Activated T-cell treated with anti-CD3 and anti-CD28 coated beads, Interleukin-2, amount 50 U/mL, for 4 hours (primary cell): ENCODE measurements around the gene ORM1. TPM values are rescaled to one million over a fixed set of nuclear protein-coding genes. Genes with fewer than 3 reads are reported as not detected.
"Not testable (repeated sequence)": the region's sequence is repeated elsewhere in the genome, so short reads cannot be mapped to it uniquely, and the experiment has no call there.

Source experiments
- ATAC-seq, 2 donors: fragments of 200-7000 bp; cut with Tn5 transposase; one replicate each; pipeline ENCODE4 v1.10.0; 2021
- DNase-seq: peaks from one replicate; pipeline ENCODE4 v3.0.0-alpha.2; 2020
- H3K27me3 Mint-ChIP-seq: one replicate; pipeline ENCODE4 v1.8.0; 2021; ENCODE audit warnings: low read depth, mixed read lengths
- H3K36me3 Mint-ChIP-seq: one replicate; pipeline ENCODE4 v1.8.0; 2022; ENCODE audit warnings: mixed read lengths; ENCODE audit not compliant: insufficient read depth
- H3K4me1 Mint-ChIP-seq: one replicate; pipeline ENCODE4 v1.8.0; 2021; ENCODE audit warnings: low read depth, mixed read lengths
- H3K4me3 Mint-ChIP-seq: one replicate; pipeline ENCODE4 v1.8.0; 2021; ENCODE audit warnings: mild to moderate bottlenecking, moderate library complexity, mixed read lengths
- H3K9me3 Mint-ChIP-seq: one replicate; pipeline ENCODE4 v1.8.0; 2021; ENCODE audit warnings: mixed read lengths
- total RNA-seq, 3 donors: library from RNA; stranded (reverse); gene quantifications; one replicate each; pipeline ENCODE4 v1.2.1, GENCODE V29; 2021

ORM1 gene
- total RNA-seq, 3 donors from 2014 or later = 2.4 to 4.5 (median 3.5) TPM

GRCh38 chr9:114321759-114322158, 1.1 kb upstream of the ORM1 start:
- Mint-ChIP-seq H3K27me3 (peaks cover 14% of the 10 kb centered on the region), H3K4me3 (no peak overlapping the region), H3K36me3 (no peaks in the 10 kb centered on the region), H3K9me3 (no peaks in the 10 kb centered on the region), H3K4me1 (peaks cover 1% of the 10 kb centered on the region)
- ATAC-seq = peak; percentile 53 to 66
- DNase-seq = no peak

DNA sequence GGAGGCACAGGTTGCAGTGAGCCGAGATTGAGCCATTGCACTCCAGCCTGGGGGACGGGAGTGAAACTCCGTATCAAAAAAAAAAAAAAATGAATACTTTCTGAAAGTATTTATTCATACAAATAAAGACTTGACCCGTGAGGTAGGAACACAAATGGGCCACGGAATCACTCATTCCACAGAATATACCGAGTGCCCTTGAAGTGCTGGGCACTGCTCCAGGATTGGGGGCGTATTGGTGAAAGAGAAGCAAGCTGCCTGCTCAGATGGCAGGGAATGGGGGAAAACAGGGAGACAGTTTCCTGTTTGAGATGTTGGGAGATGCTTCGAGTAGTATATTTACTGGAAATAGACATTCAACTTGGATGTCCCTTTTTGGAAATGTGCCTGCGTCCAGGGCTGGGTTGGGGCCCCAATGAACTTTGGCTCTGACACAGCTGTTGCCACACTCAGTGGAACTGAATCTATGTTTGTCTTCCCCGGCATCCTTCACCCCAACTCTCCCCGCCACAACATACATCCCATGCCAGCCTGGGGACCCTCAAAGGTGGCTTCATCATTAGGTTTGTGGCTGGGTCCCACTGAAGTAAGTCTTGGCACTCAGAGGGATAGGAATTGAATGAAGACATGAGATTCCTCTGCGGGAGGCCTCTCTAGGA, 609 bp upstream of the ORM1 start:
- not testable (repeated sequence) for H3K36me3 Mint-ChIP-seq, H3K4me1 Mint-ChIP-seq, H3K9me3 Mint-ChIP-seq, H3K4me3 Mint-ChIP-seq, DNase-seq, ATAC-seq
- peaks cover 14% of the 10 kb centered on the region for H3K27me3 Mint-ChIP-seq

GRCh38 chr9:114323849-114324248, 951 bp downstream of the ORM1 start:
- H3K9me3 Mint-ChIP-seq, H3K4me3 Mint-ChIP-seq, DNase-seq, H3K36me3 Mint-ChIP-seq, H3K4me1 Mint-ChIP-seq, ATAC-seq: not testable (repeated sequence)
- H3K27me3 Mint-ChIP-seq = peaks cover 14% of the 10 kb centered on the region

DNA sequence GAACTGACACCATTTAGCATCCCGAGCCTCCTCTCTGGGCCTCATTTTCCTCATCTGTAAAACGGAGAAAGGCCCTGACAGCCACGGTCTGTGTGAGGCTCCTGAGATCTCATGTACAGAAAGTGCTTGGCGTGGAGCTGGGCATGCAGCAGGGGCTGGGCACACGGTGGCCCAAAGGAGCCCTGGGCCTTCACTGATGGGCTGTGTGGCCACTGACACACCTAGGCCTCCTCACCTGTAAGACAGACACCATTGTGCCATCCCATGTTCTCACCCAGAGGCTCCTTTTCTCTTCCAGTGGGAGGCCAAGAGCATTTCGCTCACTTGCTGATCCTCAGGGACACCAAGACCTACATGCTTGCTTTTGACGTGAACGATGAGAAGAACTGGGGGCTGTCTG, 1.6 kb downstream of the ORM1 start:
- no peaks in the 10 kb centered on the region for H3K9me3 Mint-ChIP-seq
- H3K36me3 Mint-ChIP-seq = no peaks in the 10 kb centered on the region
- peaks cover 10% of the 10 kb centered on the region for H3K27me3 Mint-ChIP-seq
- DNase-seq (no peak), ATAC-seq (no peak)
- no peak overlapping the region for H3K4me3 Mint-ChIP-seq
- H3K4me1 Mint-ChIP-seq = peaks cover 1% of the 10 kb centered on the region

GRCh38 chr9:114324965-114325364, 2.1 kb downstream of the ORM1 start:
- ATAC-seq, H3K4me3 Mint-ChIP-seq, DNase-seq, H3K36me3 Mint-ChIP-seq, H3K9me3 Mint-ChIP-seq, H3K4me1 Mint-ChIP-seq: not testable (repeated sequence)
- peaks cover 10% of the 10 kb centered on the region for H3K27me3 Mint-ChIP-seq

DNA sequence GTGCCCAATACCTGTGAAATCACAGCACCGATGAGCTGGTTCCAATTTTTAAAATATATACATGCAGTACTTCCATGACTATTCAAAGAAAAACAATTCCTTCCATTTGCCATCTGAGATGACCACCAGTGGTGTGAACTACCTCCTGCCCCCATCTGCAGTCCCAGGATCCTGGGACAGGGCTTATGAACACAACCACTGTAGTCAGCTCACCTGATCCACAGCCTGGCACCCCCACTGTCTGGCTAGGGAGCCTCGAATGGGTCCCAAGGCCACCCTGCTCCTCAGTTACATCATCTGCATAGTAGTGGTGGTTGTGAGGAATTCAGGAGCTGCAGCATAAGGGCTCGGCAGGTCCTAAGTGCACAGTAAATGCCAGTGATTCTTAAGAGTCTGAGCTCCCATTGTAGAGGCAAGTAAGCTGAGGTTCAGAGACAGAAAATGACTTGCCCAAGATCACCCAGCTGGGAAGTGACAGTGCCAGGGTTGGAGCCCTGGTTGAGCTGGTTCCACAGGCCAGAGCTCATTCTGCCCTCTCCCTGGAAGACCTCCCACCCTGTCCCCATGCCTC, 2.9 kb downstream of the ORM1 start:
- not testable (repeated sequence) for ATAC-seq, H3K4me3 Mint-ChIP-seq, H3K9me3 Mint-ChIP-seq, H3K4me1 Mint-ChIP-seq, H3K27me3 Mint-ChIP-seq, DNase-seq, H3K36me3 Mint-ChIP-seq

GRCh38 chr9:114327749-114328148, 4.9 kb downstream of the ORM1 start:
- H3K9me3 Mint-ChIP-seq = no peaks in the 10 kb centered on the region
- DNase-seq (no peak), ATAC-seq (no peak)
- peaks cover 7% of the 10 kb centered on the region for H3K4me1 Mint-ChIP-seq
- H3K4me3 Mint-ChIP-seq = no peak overlapping the region
- H3K36me3 Mint-ChIP-seq = no peaks in the 10 kb centered on the region
- no peaks in the 10 kb centered on the region for H3K27me3 Mint-ChIP-seq

- DNase-seq, H3K36me3 Mint-ChIP-seq, ATAC-seq, H3K4me1 Mint-ChIP-seq, H3K4me3 Mint-ChIP-seq, H3K27me3 Mint-ChIP-seq, H3K9me3 Mint-ChIP-seq: not testable (repeated sequence)
Observed at GRCh38 chr9:114328357-114328820, 5.5 kb downstream of the ORM1 start.

DNA sequence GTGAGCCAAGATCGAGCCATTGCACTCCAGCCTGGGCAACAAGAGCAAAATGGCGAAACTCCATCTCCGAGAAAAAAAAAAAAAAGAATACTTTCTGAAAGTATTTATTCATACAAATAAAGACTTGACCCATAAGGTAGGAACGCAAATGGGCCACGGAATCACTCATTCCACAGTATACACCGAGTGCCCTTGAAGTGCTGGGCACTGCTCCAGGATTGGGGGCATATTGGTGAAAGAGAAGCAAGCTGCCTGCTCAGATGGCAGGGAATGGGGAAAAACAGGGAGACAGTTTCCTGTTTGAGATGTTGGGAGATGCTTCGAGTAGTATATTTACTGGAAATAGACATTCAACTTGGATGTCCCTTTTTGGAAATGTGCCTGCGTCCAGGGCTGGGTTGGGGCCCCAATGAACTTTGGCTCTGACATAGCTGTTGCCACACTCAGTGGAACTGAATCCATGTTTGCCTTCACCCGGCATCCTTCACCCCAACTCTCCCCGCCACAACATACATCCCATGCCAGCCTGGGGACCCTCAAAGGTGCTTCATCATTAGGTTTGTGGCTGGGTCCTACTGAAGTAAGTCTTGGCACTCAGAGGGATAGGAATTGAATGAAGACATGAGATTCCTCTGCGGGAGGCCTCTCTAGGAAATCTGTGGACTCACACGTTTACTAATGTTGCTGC, 6.2 kb downstream of the ORM1 start:
- H3K4me3 Mint-ChIP-seq, H3K27me3 Mint-ChIP-seq, H3K36me3 Mint-ChIP-seq, H3K4me1 Mint-ChIP-seq, ATAC-seq, H3K9me3 Mint-ChIP-seq, DNase-seq: not testable (repeated sequence)

DNA sequence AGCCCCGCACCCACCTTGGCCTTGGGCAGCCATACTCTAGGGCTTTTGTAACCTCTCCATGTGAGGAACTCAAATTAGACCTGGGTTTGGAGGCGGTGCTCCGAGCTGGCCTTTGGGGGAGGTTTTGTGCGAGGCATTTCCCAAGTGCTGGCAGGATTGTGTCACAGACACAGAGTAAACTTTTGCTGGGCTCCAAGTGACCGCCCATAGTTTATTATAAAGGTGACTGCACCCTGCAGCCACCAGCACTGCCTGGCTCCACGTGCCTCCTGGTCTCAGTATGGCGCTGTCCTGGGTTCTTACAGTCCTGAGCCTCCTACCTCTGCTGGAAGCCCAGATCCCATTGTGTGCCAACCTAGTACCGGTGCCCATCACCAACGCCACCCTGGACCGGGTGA, 6.7 kb downstream of the ORM1 start, which contains the start of gene ORM2:
Gene ORM2, plus strand, starts transcription at position 245 of the 398 bp plus-strand sequence. Its CDS starts 36 bp downstream, at position 281.
- not testable (repeated sequence) for H3K27me3 Mint-ChIP-seq

GRCh38 chr9:114330636-114331035, 7.7 kb downstream of the ORM1 start:
- H3K4me1 Mint-ChIP-seq = peaks cover 9% of the 10 kb centered on the region
- no peaks in the 10 kb centered on the region for H3K27me3 Mint-ChIP-seq
- no peak for DNase-seq
- no peak overlapping the region for H3K4me3 Mint-ChIP-seq
- H3K9me3 Mint-ChIP-seq = no peaks in the 10 kb centered on the region
- no peak for ATAC-seq
- H3K36me3 Mint-ChIP-seq = peaks cover 7% of the 10 kb centered on the region

More for the DNA sequence above, 6.7 kb downstream of the ORM1 start, which contains the start of gene ORM2:
- H3K36me3 Mint-ChIP-seq, H3K9me3 Mint-ChIP-seq, ATAC-seq, H3K4me3 Mint-ChIP-seq, H3K4me1 Mint-ChIP-seq, DNase-seq: not testable (repeated sequence)

GRCh38 chr9:114331229-114332195, 8.6 kb downstream of the ORM1 start:
- not testable (repeated sequence) for H3K27me3 Mint-ChIP-seq, H3K4me1 Mint-ChIP-seq, H3K4me3 Mint-ChIP-seq, H3K9me3 Mint-ChIP-seq, DNase-seq
- peaks cover 12% of the 10 kb centered on the region for H3K36me3 Mint-ChIP-seq
- peak in 1 of 2 donors; percentile 18 for ATAC-seq

DNA sequence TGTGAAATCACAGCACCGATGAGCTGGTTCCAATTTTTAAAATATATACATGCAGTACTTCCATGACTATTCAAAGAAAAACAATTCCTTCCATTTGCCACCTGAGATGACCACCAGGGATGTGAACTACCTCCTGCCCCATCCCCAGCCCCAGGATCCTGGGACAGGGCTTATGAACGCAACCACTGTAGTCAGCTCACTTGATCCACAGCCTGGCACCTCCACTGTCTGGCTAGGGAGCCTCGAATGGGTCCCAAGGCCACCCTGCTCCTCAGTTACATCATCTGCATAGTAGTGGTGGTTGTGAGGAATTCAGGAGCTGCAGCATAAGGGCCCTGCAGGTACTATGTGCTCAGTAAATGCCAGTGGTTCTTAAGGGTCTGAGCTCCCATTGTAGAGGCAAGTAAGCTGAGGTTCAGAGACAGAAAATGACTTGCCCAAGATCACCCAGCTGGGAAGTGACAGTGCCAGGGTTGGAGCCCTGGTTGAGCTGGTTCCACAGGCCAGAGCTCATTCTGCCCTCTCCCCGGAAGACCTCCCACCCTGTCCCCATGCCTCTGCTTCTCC, 9.7 kb downstream of the ORM1 start:
- not testable (repeated sequence) for H3K9me3 Mint-ChIP-seq, H3K4me1 Mint-ChIP-seq, DNase-seq, H3K27me3 Mint-ChIP-seq, H3K4me3 Mint-ChIP-seq, ATAC-seq
- H3K36me3 Mint-ChIP-seq = peaks cover 20% of the 10 kb centered on the region

DNA sequence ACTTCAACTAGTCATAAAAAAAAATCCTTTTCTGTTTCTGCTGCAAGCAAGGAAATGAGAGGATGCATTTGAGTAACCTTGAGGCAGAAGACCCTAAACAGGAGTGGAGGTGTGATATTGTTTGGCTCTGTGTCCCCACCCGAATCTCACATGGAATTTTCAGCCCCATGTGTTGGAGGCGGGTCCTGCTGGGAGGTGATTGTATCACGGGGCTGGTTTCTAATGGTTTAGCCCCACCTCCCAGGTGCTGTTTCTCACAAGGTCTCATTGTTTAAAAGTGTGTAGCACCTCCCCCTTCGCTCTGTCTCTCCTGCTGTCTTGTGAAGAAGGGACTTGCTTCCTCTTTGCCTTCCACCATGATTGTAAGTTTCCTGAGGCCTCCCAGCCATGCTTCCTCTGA, 10.8 kb downstream of the ORM1 start:
- DNase-seq, H3K4me3 Mint-ChIP-seq, H3K27me3 Mint-ChIP-seq, H3K9me3 Mint-ChIP-seq, ATAC-seq, H3K4me1 Mint-ChIP-seq: not testable (repeated sequence)
- peaks cover 25% of the 10 kb centered on the region for H3K36me3 Mint-ChIP-seq
